ENCODE measurements around the gene ACOX1.

Gene ACOX1

DNA sequence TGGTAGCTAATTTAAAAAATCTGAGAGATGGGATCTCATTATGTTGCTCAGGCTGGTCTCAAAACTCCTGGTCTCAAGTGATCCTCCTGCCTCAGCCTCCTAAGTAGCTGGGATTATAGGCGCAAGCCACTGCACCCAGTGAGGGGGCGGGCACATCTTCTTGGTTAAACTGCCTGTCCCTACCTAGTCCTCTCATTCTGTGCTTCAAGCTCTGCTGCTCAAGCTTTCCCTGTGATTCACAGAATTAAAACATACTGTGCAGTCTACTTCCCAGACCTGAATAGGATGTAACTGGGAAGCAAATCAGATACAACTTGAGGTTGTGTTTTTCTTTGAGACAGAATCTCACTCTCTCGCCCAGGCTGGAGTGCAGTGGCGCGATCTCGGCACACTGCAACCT lies 76.6 kb downstream of the ACOX1 start:
- no peak for DNase-seq

DNA sequence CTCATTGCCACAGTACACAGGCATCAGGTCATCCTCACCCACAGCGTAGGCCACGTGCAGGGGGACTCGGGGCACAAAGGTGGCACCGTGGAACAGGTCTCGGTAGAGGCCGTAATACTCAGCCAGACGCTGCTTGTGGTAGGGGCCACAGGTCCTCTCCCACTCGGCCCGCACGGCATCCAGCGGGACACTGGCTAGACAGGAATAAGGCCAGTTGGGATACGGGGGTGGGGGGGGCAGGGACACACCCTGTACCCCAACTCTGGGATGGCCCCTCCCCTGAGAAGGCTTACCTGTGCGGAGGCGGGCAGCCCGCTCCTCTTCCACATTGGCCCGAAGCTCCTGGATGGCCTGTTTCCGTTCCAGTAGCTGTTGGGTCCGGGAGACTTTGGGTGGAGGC lies 77.2 kb downstream of the ACOX1 start:
- DNase-seq: no peak

DNA sequence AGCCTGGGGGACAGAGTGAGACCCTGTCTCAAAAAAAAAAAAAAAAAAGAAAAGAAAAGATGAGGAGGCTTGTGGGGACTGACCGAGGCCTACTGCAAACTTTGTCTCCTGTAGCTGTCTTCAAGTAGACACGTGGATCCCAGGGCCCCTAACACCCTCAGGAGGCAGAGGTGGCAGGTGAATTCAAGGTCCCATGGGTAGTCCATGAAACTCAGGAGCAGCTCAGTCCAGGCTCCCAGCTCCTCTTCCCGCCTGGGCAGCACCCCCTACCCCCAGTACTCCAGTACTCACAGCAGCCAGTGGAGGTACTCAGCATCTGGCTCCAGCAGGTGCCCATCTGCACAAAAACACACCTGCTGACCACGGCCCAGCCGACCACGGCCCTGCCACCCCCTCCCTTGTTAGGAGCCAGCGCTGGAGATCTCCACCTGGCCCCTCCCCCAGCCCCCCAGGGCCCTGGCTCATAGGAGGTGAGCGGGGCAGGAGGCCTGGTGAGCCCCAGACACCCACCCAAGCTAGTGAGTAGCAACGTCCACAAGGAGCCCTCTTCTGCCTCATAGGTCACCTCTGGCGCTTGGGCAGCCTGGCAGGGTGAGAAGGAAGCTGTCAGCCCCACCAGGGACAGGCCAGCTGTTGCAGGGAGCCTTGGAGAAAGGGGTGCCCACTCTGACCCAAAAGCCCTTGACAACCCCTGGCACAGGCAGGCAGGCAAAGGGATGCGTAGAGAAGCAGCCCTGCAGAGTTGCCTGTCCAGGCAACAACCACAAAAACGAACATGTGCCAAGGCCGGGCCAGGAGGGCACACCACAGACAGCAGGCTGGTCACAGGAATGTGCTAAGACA lies 78.1 kb downstream of the ACOX1 start:
- DNase-seq: no peak

DNA sequence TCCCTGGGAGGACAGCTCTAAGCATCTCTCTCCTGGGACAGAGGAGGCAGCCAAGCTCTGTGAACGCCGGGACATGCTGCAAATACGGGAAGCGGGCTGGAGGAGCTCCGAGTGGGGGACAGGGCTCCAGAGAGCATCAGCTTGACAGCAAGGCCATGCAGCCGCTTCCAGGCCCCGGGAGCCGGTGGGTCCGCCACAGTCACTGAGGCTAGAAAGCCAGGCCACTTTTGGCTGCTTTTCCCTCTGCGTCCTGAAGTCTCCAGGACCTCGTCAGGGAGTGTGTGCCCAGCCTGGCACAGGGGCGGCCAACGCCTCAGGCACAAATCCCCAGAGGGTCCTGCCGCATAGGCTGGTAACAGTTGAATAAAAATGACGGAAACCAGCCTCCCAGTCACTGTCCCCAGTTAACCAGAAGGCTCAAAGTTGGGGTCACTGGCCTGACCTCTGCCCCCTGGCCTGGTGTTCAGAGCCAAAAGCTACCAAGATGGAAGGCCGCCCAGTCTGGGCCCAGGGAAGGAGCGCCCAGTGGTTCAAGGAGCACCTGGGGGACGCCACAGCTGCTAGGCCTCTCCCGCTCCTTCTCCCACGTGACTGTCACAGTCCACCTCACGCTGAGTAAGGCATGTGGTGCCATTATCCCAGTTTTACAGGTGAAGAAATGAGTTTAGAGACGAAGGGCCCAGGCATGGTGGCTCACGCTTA lies 79.0 kb downstream of the ACOX1 start:
- no peak for DNase-seq

DNA sequence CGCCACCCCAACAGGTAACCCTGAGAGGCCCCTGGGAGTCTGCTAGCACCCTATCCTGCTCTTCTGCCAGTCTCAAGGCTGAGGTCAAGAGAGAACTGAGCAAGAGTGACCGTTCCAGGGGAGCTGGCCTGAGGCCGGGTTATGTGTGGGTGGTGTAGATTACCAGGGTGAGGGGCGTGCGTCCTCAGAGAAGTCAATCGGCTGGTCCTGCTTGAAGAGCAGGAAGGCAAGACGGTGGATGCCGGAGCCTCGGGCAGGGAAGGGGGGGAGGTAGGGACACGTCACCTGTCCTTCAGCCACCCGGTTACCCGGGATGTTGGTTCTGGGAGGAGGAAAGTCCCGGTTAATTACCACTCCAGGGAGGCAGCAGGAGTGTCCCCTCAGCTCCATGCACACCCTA lies 79.6 kb downstream of the ACOX1 start:
- DNase-seq: no peak

DNA sequence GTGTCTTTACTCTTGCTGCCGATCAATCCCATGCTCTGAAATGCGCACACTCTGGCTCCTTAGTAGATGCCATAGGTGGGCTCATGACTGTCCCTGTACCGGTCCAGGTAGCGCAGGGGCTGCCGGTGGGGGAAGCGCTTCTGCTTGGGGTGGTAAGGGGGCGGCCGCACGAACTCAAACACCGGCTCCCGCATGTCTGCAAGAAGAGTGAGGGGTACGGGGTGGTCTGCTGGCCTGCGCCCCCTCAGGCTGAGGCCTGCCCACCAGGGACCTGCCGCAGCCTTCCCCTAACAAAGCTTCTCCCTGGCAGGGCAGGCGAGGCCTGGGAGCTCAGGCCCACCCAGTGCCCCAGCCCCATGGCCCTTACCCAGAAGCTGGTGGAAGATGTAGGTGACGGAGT lies 80.2 kb downstream of the ACOX1 start:
- DNase-seq: no peak

DNA sequence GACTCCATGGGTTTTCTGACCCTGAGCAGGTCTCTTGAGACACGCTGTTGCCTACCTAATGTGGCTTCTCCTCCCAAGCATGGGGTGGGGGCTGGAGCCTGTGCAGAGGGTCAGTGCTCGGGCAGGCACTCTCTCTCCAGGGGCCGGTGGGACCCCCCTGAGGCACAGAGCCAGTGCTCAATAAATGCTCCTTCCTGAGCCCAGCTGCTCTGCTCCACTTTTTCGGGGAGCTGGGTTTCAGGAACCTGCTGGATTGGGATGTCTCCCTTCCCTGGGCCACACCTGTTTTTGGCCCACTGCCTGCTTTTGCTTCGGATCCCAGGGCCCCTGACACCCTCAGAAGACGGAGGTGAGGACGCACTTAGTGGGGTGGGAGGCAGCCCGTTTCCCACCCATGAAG lies 80.9 kb downstream of the ACOX1 start:
- DNase-seq: no peak

DNA sequence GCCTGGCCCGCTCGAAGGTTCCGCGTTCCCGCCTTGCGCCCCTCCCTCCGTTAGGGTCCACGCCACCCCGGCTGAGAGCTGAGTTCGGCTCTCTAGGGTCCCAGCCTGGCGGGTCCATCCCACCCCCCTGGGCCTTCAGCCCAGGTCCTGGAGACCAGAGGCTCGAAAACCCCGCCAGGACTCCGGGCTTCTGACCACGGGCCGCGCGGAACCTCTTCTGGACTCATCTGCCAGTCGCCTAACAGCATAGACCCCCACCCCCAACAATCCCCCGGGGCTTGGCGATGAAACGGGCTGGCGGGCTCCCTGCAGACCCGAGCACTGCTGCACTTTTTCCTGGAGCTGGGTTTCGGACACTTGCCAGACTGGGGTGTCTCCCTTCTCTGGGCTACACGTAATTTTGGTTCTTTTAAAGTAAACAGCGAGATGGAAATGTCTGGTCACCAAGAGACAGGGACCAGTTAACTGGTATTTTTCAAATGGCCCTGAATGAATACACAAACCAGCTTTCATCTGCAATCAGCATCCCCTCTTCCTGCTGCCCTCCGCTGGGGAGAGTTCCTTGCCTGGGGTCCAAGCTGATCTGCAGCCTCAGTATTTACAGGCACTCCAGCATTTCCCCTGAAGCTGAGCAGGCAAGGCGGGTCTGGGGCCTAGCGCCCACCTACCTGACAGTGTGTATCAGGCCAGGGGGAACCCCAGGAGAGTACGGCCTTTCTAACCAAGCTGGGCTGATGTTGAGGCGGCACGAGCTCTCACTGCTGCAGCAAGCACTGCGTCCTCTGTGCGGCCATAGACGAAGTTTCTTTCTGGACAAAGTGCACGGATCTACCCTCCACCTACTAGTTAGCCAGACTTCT lies 81.6 kb downstream of the ACOX1 start:
- no peak for DNase-seq

DNA sequence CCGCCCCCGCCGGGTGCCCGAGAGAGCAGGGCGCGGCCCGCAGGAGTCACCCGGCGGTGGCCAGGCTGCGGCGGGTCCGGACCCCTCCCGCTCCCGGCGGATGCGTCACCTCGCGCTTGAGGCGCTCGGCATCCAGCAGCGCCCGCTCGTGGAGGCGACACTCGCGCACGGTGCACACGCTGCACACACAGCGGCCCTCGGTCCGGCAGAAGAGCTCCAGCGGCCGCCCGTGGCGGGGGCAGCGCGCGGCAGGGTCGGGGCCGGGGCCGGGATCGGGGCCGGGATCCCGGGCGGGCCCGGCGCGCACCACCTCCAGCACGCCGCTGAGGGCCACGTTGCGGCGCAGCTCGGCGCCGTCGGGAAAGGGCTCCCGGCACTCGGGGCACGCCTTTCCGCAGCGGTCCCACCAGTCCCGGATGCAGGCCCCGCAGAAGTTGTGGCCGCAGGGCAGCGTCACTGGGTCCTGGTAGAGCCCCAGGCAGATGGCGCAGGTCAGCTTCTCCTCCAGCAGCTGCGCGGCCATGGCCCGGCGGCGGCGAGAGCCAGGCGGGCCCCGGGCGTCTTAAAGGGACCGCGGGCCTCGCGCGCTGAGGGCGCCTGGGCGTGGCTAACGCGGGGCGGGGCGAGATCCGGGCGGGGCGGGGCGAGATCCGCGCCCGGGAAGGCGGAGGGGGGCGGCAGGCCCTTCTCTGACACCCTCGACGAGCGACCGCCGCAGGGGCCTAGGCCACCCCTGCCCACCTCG lies 82.4 kb downstream of the ACOX1 start, which contains the start of gene TRIM65:
TSS of gene TRIM65 (minus strand) at position 537 of the 745 bp plus-strand sequence. CDS start at position 523, 14 bp downstream.
- DNase-seq: peak; percentile 28 to 31

DNA sequence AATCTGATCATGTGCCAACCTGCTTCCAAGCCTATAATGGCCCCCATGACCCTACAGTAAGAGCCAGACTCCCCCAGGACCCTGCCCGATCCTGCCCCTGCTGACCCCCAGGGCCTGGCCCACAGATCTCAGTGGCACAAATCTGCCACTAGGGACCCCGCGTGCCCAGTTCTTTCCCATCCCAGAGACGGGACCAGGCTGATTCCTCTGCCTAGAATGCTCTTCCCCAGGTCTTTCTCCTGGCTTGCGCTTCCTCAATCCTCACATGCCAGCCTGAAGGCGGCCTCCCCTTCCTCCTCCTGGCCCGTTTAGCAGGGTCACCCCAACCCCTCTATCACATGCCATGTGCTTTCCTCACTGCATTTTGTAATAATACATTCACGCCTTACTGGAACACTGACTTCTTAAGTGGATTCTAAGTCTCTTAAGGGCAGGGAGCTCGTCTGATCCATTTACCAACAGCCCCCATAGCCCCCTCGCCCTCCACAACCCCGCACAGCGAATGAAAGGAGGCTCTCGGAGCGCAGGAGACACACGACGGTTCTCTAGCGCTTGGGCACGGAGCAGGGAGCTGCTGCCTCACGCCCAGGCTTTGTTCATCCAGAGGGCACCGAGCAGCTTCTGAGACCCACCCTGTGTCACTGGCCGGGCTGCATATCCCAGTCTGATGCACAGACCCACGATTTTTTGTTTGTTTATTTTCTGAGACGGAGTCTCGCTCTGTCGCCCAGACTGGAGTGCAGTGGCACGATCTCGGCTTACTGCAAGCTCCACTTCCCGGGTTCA lies 83.4 kb downstream of the ACOX1 start:
- DNase-seq: no peak

DNA sequence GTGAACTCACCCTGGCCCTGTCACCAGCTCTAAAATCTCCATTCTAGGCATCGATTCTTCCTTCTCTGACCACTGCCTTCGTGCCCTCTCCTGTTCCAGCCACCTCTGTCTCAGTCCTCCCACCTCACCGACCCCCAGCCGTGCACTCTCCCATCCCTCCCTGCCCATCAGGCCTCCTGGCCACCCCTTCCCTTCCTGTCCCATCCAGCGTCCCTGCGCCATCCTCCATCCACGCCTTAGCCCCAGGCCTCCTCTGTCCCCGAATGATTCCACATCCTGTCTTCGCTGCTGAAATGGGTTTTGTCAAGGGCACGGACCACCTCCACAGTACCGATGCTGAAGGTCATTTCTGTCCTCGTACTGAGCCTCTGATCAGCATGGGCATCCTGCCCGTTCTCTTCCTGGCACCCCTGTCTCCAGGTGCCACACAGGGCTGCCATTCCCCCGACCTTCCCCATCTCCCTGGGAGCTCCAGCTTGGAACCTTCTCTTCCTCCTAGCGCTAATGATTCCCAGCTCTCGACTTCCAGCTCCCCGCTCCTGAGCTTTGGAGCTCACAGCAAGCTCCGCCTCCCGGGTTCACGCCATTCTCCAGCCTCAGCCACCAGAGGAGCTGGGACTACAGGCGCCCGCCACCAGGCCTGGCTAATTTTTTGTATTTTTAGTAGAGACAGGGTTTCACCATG lies 84.8 kb downstream of the ACOX1 start:
- DNase-seq: no peak

DNA sequence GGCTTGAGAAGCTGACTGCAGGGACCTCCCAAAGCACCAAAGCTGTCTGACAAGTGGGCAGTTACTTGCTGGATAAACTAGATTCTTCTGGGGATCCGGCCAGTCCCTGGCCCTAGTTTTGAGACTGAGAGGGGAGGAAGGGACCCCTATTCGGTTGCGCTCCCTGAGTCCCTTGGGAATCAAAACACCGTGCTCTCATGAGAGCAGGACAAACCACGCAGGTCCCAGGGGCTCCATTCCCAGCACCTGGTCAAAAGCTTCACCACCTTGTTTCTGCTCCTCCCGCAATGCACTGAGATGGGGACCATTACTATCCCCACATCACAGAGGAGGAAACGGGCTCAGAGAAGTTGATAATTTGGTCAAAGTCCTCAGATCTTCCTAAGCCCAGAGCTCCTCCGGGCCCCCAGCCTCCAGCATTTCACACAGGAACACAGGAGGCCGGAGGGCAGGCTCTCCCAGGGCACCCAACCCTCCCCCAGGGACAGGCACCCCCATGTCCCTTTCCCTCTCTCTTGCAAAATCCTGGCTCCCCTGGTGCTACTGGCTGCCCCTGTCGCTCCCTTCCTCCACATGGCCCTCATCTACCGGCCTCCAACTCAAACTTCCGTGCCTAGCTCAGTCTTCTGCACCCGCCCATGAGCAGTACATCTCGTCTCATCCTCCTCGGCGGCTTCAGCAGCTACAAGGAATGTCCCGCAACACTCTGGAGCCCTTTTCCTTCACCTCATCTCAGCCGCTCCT lies 85.5 kb downstream of the ACOX1 start:
- DNase-seq: no peak

DNA sequence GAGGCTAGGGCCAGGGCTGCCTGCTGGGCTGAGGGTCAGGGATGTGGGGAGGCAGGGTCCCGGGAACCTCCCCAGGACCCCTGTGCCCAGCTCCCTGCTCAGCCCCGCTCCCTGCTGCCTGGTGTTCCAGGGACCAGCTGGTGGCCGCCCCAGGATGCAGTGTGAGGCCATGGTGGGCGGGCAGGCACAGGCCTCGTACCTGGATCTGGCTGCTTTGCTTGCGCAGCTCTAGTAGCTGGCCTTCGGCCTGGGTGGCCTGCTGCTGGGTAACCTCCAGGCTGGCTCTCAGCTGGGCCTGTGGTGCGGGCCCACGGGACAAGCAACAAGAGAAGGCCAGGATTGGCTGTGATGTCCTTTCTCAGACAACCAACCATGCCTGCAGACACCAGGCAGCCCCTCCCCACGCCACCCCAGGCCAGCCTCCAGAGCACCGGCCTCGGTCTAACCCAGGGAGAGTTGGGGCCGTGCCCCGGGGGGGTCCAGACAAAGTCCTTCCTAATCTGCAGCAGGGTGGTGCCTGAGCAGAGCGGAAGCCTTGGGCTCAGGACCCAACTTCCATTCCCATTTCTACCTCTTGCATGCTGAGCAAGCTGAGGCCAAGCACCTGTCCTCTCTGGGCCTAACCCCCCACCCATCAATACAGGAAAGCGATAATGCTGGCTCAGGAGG lies 86.3 kb downstream of the ACOX1 start:
- DNase-seq: no peak

DNA sequence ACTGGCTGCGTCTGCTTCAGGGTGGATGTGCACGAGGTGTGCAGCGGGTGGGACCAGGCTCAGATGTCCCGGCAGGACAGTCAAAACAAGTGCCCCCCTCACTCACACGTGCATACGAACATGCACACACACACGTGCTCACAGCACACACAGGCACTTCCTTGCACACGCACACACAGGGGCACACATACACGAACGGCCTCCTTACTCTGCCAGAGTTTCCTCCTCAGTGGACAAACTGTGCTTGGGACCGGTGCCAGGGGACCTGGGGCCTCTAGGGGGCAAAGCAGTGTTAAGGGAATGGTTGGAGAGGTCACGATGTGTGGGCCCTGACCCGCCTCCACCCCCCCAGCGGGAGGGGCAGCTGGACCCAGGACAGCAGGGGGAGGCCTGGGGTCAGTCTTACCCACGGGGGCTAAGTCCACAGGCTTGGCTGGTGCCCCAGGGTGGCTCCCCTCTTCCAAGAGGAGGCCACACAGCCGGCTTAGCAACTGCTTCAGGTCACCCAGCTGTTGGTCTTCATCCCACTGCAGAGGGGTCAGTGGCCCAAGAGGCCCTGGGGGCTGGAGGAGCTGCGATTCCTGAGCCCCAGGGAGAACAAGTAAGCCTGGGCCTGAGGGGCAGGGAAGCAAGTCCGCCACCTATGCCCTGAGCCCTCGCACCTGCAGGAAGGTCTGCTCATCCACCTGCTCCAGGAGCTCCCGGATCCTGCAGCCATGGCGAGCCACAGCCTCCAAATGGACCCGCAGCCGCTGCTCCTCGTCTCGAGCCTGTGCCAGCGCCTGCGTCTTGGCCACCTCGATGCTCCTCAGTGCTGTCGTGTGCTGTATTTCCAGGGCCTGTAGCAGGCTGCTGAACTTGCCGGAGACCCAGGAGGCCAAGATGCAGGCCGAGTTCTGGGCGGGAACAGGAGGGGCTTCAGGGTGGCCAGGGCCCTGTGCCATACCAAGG lies 87.1 kb downstream of the ACOX1 start:
- DNase-seq: no peak
